ENCODE data around the gene ABR. TPM values are rescaled to one million over a fixed set of nuclear protein-coding genes. Genes with fewer than 3 reads are reported as not detected.
"Not testable (repeated sequence)": the region's sequence is repeated elsewhere in the genome, so short reads cannot be mapped to it uniquely, and the experiment has no call there.

Gene ABR
- total RNA-seq, 1 donor from 2014 or later: 158 TPM

- no peak for DNase-seq (ENCODE audit: low spot score)
- intact Hi-C loops (cut with DNase I): no loop called here
Measured at GRCh38 chr17:1008008-1008761, 171.6 kb downstream of the ABR start.

GRCh38 chr17:1007310-1008007 is 172.3 kb downstream of the ABR start:
- no peak for DNase-seq (ENCODE audit: low spot score)
- intact Hi-C loops (cut with DNase I): no loop called here

GRCh38 chr17:1006054-1006453 is 173.7 kb downstream of the ABR start:
- no peak for DNase-seq (ENCODE audit: low spot score)
- intact Hi-C loops (cut with DNase I): no loop called here

- no peak for DNase-seq (ENCODE audit: low spot score)
- intact Hi-C loops (cut with DNase I): loop anchor here (2.0 kb wide), 2 partner anchors 15 to 45 kb away; no protein-coding TSS in a partner anchor
Measured at GRCh38 chr17:1005361-1005946, 174.3 kb downstream of the ABR start.

DNA sequence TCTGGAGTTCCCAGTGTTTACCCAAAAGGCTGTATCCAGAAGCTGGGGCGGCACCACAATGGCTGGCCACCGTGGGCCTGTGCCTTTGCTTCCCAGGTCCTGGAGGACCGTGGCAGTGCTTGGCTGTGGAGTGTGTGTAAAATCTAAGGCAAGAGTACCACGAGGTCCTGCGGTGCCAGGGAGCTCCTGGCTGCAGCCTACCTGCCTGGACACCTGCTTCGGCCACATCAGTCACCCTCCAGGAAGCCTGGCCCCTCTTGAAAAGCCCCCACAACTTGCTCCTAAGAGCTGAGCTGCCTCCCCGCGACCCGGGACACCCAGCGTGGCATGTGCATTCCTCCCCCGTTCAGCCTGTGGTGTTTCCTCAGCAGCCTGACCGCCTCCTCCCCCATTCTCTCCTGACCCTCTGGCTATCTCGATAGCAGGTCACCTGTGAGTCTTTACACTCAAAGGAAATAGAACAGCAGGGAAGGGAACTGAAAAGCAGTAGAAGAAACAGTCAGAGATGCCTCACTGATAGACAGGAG is 174.9 kb downstream of the ABR start:
- intact Hi-C loops (cut with DNase I): loop anchor here (2.0 kb wide), 2 partner anchors 16 to 46 kb away; no protein-coding TSS in a partner anchor
- no peak for DNase-seq (ENCODE audit: low spot score)

- DNase-seq (ENCODE audit: low spot score): no peak
- intact Hi-C loops (cut with DNase I): loop anchor here (2.0 kb wide), 2 partner anchors 17 to 47 kb away; no protein-coding TSS in a partner anchor
Measured at GRCh38 chr17:1003972-1004768, 175.6 kb downstream of the ABR start.

DNA sequence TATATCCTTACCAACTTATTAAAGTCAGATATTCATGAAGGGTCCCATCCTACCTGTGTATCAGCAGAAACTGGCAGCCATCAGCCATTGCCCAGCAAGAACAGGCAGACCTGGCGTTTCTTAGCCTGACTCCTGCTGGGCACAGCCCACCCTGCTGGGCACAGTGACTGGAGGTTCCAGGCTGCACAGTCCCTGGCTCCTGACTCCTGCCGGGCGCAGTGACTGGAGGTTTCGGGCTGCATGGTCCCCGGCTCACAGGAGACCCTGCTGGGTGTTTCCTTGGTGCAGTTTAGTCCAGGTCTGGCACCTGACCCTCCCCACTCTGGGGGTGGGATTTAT is 176.2 kb downstream of the ABR start:
- no peak for DNase-seq (ENCODE audit: low spot score)
- intact Hi-C loops (cut with DNase I): no loop called here

GRCh38 chr17:1002771-1003555 is 176.8 kb downstream of the ABR start:
- intact Hi-C loops (cut with DNase I): no loop called here

DNA sequence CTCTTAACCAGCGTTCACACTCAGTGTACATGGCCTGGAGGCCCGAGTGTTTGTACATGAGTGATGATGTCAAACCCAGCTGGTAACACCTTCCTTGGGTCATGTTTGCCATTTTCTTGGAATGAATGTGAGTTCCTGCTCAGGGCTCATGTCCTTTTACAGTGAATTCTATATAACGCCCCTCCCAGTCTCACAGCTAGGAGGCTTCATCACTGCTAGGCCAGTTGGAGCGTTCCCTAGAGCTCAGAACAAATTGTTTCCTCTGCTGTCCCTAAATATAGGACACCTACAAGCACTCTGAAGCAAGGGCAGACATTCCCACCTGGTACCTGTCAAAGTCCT is 177.4 kb downstream of the ABR start:
- no peak for DNase-seq (ENCODE audit: low spot score)
- intact Hi-C loops (cut with DNase I): no loop called here

More at GRCh38 chr17:1002771-1003555, 176.8 kb downstream of the ABR start:
- DNase-seq (ENCODE audit: low spot score): no peak

- intact Hi-C loops (cut with DNase I): no loop called here
Measured at GRCh38 chr17:1001640-1002411, 178.0 kb downstream of the ABR start.

GRCh38 chr17:1000597-1001461 is 179.0 kb downstream of the ABR start:
- no peak for DNase-seq (ENCODE audit: low spot score)
- intact Hi-C loops (cut with DNase I): no loop called here

More at GRCh38 chr17:1001640-1002411, 178.0 kb downstream of the ABR start:
- DNase-seq (ENCODE audit: low spot score): no peak

DNA sequence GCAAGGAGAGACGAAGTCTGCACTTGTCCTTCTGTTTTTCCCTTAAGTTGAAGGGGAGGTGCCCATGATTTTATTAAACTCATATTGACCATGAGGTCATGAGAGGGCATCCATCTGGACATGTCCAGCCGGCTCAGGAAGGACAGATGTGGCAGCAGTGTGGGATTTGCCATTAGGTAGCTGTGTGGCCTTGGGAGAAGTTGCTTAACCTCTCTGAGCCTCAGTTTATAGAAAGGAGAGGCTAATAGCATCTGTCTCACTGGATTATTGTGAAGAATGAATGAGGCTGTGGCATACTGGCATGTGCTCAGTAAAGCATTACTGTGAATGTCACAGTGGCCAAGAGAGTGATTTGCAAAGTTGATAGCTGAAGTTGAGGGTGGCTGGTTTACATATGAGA is 181.7 kb downstream of the ABR start:
- no peak for DNase-seq (ENCODE audit: low spot score)
- intact Hi-C loops (cut with DNase I): loop anchor here (5.0 kb wide), 1 partner anchor 59 kb away; no protein-coding TSS in a partner anchor

DNA sequence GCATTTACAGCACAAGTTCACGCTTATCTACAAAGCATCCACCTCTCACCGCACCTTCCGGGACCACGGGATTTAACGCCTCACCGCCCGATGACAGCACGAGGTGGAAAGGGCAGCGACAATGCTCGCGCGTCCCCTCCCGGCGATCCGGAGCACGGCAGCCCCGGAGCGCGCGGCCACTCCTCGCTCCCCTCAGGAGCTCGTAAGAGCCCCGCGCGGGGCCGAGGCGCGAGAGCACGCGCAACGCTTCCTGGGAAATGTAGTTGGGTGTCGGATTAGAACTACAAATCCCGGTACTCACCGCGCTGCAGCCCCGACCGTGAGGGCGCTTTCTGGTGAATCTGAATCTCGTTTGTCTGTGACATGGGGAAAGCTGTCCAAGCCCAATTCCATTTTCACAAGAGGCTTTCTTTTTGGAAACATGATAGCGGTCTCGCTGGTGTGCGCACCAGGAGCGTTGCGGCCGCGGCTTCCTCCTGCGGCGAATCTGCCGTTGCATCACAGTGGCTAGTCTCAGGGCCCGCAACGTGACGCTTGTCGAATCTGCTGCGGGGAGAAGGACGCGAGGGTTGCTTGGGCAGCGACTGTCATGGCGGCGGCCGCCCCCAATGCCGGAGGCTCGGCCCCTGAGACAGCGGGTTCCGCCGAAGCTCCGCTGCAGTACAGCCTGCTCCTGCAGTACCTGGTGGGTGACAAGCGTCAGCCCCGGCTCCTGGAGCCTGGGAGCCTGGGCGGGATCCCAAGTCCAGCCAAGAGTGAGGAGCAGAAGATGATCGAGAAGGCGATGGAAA is 183.0 kb downstream of the ABR start, which contains the start of gene TIMM22:
TIMM22 (plus strand) TSS at position 576 of the 791 bp plus-strand sequence; CDS start at position 590, 14 bp downstream.
- DNase-seq (ENCODE audit: low spot score): peak; percentile 96
- intact Hi-C loops (cut with DNase I): loop anchor here (5.0 kb wide), 1 partner anchor 61 kb away; no protein-coding TSS in a partner anchor

DNA sequence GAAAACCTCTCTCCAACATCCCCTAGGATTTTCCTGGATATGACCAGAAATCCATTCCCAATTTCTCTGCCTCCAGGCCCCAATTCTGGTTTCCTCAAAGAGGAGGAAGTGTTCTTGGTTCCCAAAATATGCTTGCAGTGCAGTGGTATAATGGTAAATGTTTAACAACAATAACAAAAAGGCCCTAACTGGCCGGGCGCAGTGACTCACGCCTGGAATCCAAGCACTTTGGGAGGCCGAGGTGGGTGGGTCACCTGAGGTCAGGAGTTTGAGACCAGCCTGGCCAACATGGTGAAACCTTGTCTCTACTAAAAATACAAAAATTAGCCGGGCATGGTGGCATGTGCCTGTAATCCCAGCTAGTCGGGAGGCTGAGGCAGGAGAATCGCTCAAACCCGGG is 184.5 kb downstream of the ABR start:
- DNase-seq (ENCODE audit: low spot score): not testable (repeated sequence)
- intact Hi-C loops (cut with DNase I): loop anchor here (5.0 kb wide), 1 partner anchor 62 kb away; no protein-coding TSS in a partner anchor

DNA sequence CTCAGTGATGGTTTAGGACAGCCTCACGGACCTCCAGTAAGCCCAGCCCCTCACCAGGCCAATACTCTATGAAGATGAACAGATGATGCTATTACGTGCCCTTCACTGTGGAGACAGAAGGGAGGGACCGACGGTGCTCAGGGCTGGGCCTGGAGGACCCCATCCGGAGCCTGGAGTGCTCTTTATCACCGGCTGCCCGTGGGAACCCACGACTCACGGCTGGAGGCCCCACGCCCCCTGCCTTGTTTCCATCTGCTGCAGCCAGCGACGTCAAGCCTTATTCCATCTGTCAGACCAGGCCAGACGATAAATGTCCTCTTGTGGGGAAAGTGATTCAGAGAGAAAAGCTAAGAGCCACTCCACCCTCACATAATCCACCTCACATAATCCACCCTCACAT is 186.8 kb downstream of the ABR start:
- no peak for DNase-seq (ENCODE audit: low spot score)
- intact Hi-C loops (cut with DNase I): no loop called here

- DNase-seq (ENCODE audit: low spot score): no peak
- intact Hi-C loops (cut with DNase I): loop anchor here (10.0 kb wide), 1 partner anchor 274 kb away; the partner anchor contains the start of gene VPS53
Measured at GRCh38 chr17:988561-988960, 191.2 kb downstream of the ABR start.

All from cardiac septum (tissue), 1 donor.